Left lobe of liver (tissue), 2 donors: Measurements from ENCODE around the gene GLYATL3. TPM values are rescaled to one million over a fixed set of nuclear protein-coding genes. Genes with fewer than 3 reads are reported as not detected.
"Not testable (repeated sequence)": the region's sequence is repeated elsewhere in the genome, so short reads cannot be mapped to it uniquely, and the experiment has no call there.

Experiments used
- ATAC-seq: fragments of 200-7000 bp; cut with Tn5 transposase; one replicate; pipeline ENCODE4 v1.9.1; 2020; ENCODE audit warnings: mild to moderate bottlenecking, moderate library complexity
- DNase-seq: peaks from one replicate; pipeline ENCODE4 v3.0.0-alpha.2; 2020; ENCODE audit warnings: low spot score
- total RNA-seq: library from RNA; stranded (reverse); gene quantifications from one replicate; pipeline ENCODE4 v1.2.1, GENCODE V29; 2021
- donor health status: DM: no; HTN: no; CAD: no; lungs with moderate emphysema.
- donor health status: DM: no; HTN: yes; CAD: no.

GLYATL3 gene
- total RNA-seq = not detected

GRCh38 chr6:49499623-49500022 lies at the start of gene GLYATL3:
GLYATL3 (plus strand) TSS chr6:49499923; CDS start chr6:49511991, 12,068 bp downstream.
- DNase-seq (no peak), ATAC-seq (no peak)

GRCh38 chr6:49453221-49453620 lies 46.5 kb upstream of the GLYATL3 start:
- DNase-seq (no peak), ATAC-seq (peak; percentile 68)

GRCh38 chr6:49454787-49455709 lies 44.7 kb upstream of the GLYATL3 start:
- ATAC-seq (no peak), DNase-seq (no peak)

GRCh38 chr6:49457771-49458170 lies 42.0 kb upstream of the GLYATL3 start:
- no peak for DNase-seq
- ATAC-seq = no peak

- DNase-seq = no peak
- peak; percentile 3 for ATAC-seq
Measured at GRCh38 chr6:49462071-49462470, 37.7 kb upstream of the GLYATL3 start.

- peak; percentile 57 for ATAC-seq
Measured at GRCh38 chr6:49462599-49462926, 37.2 kb upstream of the GLYATL3 start.

GRCh38 chr6:49462927-49463611 lies 36.7 kb upstream of the GLYATL3 start, which contains the start of the genes CENPQ and MMUT:
CENPQ (plus strand) TSS chr6:49463370; CDS start chr6:49470177, 6,807 bp downstream.
MMUT (minus strand) TSS chr6:49463253; CDS start chr6:49459466, 3,787 bp downstream.
- ATAC-seq = peak; percentile 98
- DNase-seq = peak; percentile 96

More at GRCh38 chr6:49462599-49462926, 37.2 kb upstream of the GLYATL3 start:
- DNase-seq = no peak

GRCh38 chr6:49463612-49463967 lies 36.1 kb upstream of the GLYATL3 start:
- no peak for DNase-seq
- no peak for ATAC-seq

DNA sequence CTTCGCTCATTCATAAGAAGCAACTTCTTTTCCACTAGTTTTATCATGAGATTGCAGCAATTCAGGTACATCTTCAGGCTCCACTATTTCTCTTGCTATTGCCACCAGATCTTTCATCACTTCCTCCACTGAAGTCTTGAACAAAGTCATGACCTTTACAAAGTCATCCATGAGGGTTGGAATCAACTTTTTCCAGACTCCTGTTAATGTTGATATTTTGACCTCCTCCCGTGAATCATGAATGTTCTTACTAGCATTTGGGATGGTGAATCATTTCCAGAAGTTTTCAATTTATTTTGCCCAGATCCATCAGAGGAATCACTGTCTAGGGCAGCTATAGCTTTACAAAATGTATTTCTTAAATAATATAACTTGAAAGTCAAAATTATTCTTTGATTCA lies 35.0 kb upstream of the GLYATL3 start:
- no peak for DNase-seq
- ATAC-seq = no peak

DNA sequence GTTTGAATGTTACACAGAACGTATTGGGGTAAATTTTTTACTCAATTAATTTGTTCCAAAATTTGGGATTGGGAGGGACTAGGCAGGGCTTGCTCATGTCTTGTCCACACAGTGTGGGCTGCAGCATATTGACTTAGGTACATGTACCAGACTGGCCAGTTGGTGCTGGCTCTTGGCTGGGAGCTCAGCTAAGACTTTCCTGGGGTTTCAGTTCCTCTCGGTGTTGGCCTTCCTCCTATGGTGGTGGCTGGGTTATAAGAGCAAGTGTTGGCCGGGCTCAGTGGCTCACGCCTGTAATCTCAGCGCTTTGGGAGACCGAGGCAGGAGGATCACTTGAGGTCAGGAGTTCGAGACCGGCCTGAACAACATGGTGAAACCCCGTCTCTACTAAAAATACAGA lies 31.7 kb upstream of the GLYATL3 start:
- ATAC-seq = no peak
- DNase-seq = no peak

DNA sequence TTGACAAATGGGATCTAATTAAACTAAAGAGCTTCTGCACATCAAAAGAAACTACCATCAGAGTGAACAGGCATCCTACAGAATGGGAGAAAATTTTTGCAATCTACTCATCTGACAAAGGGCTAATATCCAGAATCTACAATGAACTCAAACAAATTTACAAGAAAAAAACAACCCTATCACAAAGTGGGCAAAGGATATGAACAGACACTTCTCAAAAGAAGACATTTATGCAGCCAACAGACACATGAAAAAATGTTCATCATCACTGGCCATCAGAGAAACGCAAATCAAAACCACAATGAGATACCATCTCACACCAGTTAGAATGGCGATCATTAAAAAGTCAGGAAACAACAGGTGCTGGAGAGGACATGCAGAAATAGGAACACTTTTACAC lies 23.2 kb upstream of the GLYATL3 start:
- not testable (repeated sequence) for DNase-seq, ATAC-seq

DNA sequence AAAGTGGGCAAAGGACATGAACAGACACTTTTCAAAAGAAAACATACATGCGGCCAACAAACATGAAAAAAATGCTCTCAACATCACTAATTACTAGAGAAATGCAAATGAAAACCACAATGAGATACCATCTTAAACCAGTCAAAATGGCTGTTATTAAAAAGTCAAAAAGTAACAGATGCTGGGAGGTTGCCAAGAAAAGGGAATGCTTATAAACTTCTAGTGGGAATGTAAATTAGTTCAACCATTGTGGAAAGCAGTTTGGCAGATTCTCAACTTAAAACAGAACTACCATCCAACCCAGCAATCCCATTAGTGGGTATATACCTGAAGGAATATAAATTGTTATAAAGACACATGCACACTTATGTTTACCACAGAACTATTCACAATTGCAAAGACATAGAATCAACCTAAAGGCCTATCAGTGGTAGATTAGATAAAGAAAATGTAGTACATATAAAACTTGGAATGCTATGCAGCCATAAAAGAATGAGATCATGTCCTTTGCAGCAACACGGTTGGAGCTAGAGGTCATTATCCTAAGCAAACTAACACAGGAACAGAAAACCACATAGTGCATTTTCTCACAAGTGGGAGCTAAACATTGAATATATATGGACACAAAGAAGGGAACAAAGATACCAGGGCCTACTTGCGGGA lies 20.3 kb upstream of the GLYATL3 start:
- ATAC-seq (no peak), DNase-seq (no peak)

DNA sequence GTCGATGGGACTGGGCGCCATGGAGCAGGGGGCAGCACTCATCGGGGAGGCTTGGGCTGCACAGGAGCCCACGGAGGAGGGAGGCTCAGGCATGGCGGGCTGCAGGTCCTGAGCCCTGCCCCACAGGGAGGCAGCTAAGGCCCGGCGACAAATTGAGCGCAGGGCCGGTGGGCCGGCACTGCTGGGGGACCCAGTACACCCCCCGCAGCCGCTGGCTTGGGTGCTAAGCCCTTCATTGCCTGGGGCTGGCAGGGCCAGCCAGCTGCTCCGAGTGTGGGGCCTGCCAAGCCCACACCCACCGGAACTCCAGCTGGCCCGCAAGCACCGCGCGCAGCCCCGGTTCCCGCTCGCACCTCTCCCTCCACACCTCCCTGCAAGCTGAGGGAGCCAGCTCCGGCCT lies 17.9 kb upstream of the GLYATL3 start:
- DNase-seq = not testable (repeated sequence)

DNA sequence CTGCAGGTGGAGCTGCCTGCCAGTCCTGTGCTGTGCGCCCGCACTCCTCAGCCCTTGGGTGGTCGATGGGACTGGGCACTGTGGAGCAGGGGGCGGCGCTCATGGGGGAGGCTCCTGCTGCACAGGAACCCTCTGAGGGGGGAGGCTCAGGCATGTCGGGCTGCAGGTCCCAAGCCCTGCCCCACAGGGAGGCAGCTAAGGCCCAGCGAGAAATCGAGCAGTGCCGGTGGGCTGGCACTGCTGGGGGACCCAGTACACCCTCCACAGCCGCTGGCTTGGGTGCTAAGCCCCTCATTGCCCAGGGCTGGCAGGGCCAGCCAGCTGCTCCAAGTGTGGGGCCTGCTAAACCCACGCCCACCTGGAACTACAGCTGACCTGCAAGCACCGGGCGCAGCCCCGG lies 16.3 kb upstream of the GLYATL3 start:
- not testable (repeated sequence) for ATAC-seq, DNase-seq

More for the DNA sequence above, 17.9 kb upstream of the GLYATL3 start:
- not testable (repeated sequence) for ATAC-seq

DNA sequence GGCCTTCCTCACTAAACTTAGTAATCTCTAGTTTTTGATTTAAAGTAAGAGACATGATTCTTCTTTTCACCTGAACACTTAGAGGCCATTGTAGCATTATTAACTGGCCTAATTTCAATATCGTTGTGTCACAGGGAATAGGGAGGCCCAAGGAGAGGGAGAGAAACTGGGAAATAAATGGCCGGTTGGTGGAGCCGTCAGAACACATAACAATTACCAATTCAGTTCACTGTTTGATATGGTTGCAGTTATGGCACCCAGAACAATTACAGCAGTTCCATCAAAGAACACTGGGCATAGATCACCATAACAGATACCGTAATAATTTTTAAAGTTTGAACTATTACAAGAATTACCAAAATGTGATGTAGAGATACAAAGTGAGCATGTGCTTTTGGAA lies 9.1 kb upstream of the GLYATL3 start:
- ATAC-seq (peak; percentile 69), DNase-seq (no peak)

DNA sequence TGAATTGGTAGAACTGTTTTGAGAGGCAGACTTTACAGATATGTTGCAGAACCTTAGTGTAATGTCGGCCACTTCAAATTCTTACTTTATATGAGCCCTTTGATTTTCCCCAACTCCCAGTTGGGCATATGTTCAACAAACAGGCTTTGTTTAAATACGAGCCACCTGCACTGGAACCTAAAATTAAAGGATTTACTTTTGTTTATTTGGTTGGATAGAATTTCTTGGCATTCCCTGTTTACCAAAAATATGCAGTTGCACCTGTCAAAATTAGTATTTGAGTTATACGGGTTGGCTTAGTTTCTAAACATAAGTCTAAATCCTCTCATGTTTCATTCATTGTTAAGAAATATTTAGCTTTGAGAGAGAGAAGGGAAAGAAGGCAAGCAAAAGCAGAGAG lies 2.4 kb upstream of the GLYATL3 start:
- no peak for DNase-seq
- ATAC-seq = no peak

DNA sequence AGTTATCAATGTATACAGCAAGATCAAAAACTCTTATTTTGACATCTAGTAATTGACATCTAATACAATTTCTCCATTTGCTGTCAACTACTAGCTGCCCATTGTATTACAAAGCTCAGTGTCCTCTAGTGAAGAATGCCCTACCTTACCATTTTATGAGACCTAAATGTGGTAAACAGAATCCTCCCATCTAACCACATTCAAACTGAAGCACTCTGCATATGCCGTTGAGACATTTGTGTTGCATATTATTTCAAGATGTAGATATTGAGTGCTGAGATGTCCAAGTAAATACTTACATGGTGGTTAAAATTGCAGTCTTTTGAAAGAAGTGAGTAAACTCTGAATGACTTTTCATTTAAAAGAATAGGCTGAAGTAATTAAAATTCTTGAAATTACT lies 597 bp upstream of the GLYATL3 start:
- ATAC-seq = no peak
- DNase-seq = no peak

GRCh38 chr6:49504666-49505065 lies 4.9 kb downstream of the GLYATL3 start:
- ATAC-seq (no peak), DNase-seq (no peak)

- peak; percentile 57 for ATAC-seq
Measured at GRCh38 chr6:49506569-49507111, 6.9 kb downstream of the GLYATL3 start.

GRCh38 chr6:49509342-49509741 lies 9.6 kb downstream of the GLYATL3 start:
- ATAC-seq (no peak), DNase-seq (no peak)

More at GRCh38 chr6:49506569-49507111, 6.9 kb downstream of the GLYATL3 start:
- DNase-seq = no peak
